Adrenal gland (tissue), 12 donors: ENCODE measurements around the gene TOX2. TPM values are rescaled to one million over a fixed set of nuclear protein-coding genes. Genes with fewer than 3 reads are reported as not detected.

Experiments
- DNase-seq, 7 donors: peaks; one replicate each; pipeline ENCODE4 v3.0.0-alpha.2; 2019 to 2020
- H3K27ac ChIP-seq, 5 donors: fragments of 200-600 bp; sonication (generic) in 4 of 5; 1 replicate in 3 of 5; 2 replicates in 2 of 5; pipeline versions ENCODE4 v1.5.1 to v1.8.0; 2016 to 2020; ENCODE audit warnings: mild to moderate bottlenecking in 1 of 5
- H3K27me3 ChIP-seq: fragments of 200-600 bp; 2 replicates; pipeline ENCODE4 v1.8.0; 2021
- H3K36me3 ChIP-seq, 2 donors: fragments of 200-600 bp; replicated peaks in 1 of 2; 1 replicate in 1 of 2; 2 replicates in 1 of 2; pipeline versions ENCODE4 v1.5.1 to v1.8.0; 2018 to 2022
- H3K4me1 ChIP-seq, 2 donors: fragments of 200-600 bp; replicated peaks in 1 of 2; 1 replicate in 1 of 2; 2 replicates in 1 of 2; pipeline versions ENCODE4 v1.5.1 to v1.8.0; 2018 to 2021
- H3K4me3 ChIP-seq, 4 donors: fragments of 200-600 bp; sonication (generic) in 3 of 4; one replicate each; pipeline ENCODE4 v1.5.1; 2016 to 2018
- H3K9me3 ChIP-seq, 3 donors: fragments of 200-600 bp; sonication (generic) in 1 of 3; replicated peaks in 1 of 3; 1 replicate in 2 of 3; 2 replicates in 1 of 3; pipeline versions ENCODE4 v1.5.1 to v1.8.0; 2016 to 2021
- CTCF ChIP-seq, 6 experiments: fragments of 450-650 bp in 4 of 6; fragments of 200-600 bp in 2 of 6; sonication (generic) in 1 of 6; IDR thresholded peaks; 1 replicate in 5 of 6; 2 replicates in 1 of 6; pipeline versions ENCODE4 v1.5.1 to v1.8.0; 2016 to 2021; ENCODE audit warnings: antibody characterized with exemption in 6 of 6, mild to moderate bottlenecking in 2 of 6, moderate library complexity in 1 of 6
- POLR2A ChIP-seq, 2 donors: fragments of 450-650 bp; IDR thresholded peaks; one replicate each; pipeline ENCODE4 v1.6.1; 2017; ENCODE audit warnings: antibody characterized with exemption in 2 of 2, mild to moderate bottlenecking in 2 of 2, moderate library complexity in 1 of 2
- WGBS, 4 donors: extraction: QIAGEN DNeasy Blood & Tissue Kit in 2 of 4; methylation state at CpG; one replicate each; pipeline versions ENCODE4 v1.1.5 to v1.1.7; 2013 to 2017; 5-methylcytosine and 5-hydroxymethylcytosine counted together
- intact Hi-C, 2 donors: fragments of 100-400 bp; cut with DNase I; formaldehyde crosslinking; loops; one replicate each; pipeline versions ENCODE4 v1.14.1 to v1.15.0; 2022 to 2023
- polyA plus RNA-seq, 3 donors: library from polyadenylated mRNA; stranded (reverse); fragments of 200-250 nt in 2 of 3; fragments of 350-450 nt in 1 of 3; fragmentation: Illumina TruSeq in 1 of 3; extraction: RNeasy Lipid Tissue Mini Kit (QIAGEN cat#74804) in 1 of 3; gene quantifications; one replicate each; pipeline ENCODE4 v1.2.3, GENCODE V29; 2013 to 2014
- total RNA-seq, 9 donors: library from RNA; depleted of rRNA in 4 of 9; stranded (reverse); fragments of >200 nt in 4 of 9; fragments of 120-200 nt in 1 of 9; fragmentation: NEBNext Ultra II Directional in 1 of 9; extraction: Animal tissue kit (Norgen Biotek cat#: 25700) in 1 of 9; gene quantifications; one replicate each; pipeline versions ENCODE4 v1.1.0 to v1.2.4, GENCODE V29; 2013 to 2023
- donor health status: healthy with polysubstance abuse.
- donor health status: Bipolar disorder and iron deficiency.
- donor health status: DM: yes; HTN: yes; CAD: no.
- donor health status: DM: no; HTN: no; CAD: no.
- donor health status: DM: no; HTN: no; CAD: no.
- donor health status: DM: yes; HTN: yes; CAD: no.

The TOX2 gene
- total and polyA plus RNA-seq, 12 donors, result 0.33 to 7.6 (median 2.8) TPM

GRCh38 chr20:44038681-44039123, 124.0 kb downstream of the TOX2 start:
- TF ChIP-seq POLR2A (IDR thresholded peaks at IDR 0.05) (no peak), CTCF (IDR thresholded peaks at IDR 0.05) (no peak)
- no peaks in the 10 kb centered on the region for H3K36me3 ChIP-seq
- intact Hi-C loops, result no loop called here
- WGBS, 4 donors, result 20 to 37% (median 28%) methylated on average over 11 to 15 of the region's 15 CpGs
- H3K4me1 ChIP-seq, result no peaks in the 10 kb centered on the region
- H3K27ac ChIP-seq, result no peak overlapping the region
- DNase-seq, result peak in 1 of 7 donors; percentile 54
- H3K4me3 ChIP-seq, result no peak overlapping the region
- peaks cover 12% of the 10 kb centered on the region for H3K27me3 ChIP-seq
- H3K9me3 ChIP-seq, result no peaks in the 10 kb centered on the region

GRCh38 chr20:44039147-44039546, 124.5 kb downstream of the TOX2 start:
- peaks cover 12% of the 10 kb centered on the region for H3K27me3 ChIP-seq
- DNase-seq, result no peak
- no peaks in the 10 kb centered on the region for H3K4me1 ChIP-seq
- no peak overlapping the region for H3K4me3 ChIP-seq
- H3K9me3 ChIP-seq, result no peaks in the 10 kb centered on the region
- 71 to 92% (median 87%) methylated on average over 1 of the region's 1 CpG for WGBS, 4 donors
- intact Hi-C loops, result no loop called here
- TF ChIP-seq CTCF (IDR thresholded peaks at IDR 0.05) (no peak), POLR2A (IDR thresholded peaks at IDR 0.05) (no peak)
- H3K36me3 ChIP-seq, result no peaks in the 10 kb centered on the region
- no peak overlapping the region for H3K27ac ChIP-seq

- H3K9me3 ChIP-seq, result no peaks in the 10 kb centered on the region
- TF ChIP-seq POLR2A (IDR thresholded peaks at IDR 0.05) (no peak), CTCF (IDR thresholded peaks at IDR 0.05) (no peak)
- H3K27me3 ChIP-seq, result peaks cover 12% of the 10 kb centered on the region
- intact Hi-C loops, result no loop called here
- H3K4me1 ChIP-seq, result no peaks in the 10 kb centered on the region
- no peak overlapping the region for H3K4me3 ChIP-seq
- H3K36me3 ChIP-seq, result no peaks in the 10 kb centered on the region
- WGBS, 4 donors, result 71 to 78% (median 74%) methylated on average over 10 of the region's 10 CpGs
- peak in 1 of 7 donors; percentile 21 for DNase-seq
- no peak overlapping the region for H3K27ac ChIP-seq
Measured at GRCh38 chr20:44039741-44040140, 125.1 kb downstream of the TOX2 start.

GRCh38 chr20:44040202-44040915, 125.7 kb downstream of the TOX2 start:
- intact Hi-C loops, result no loop called here

More at GRCh38 chr20:44040202-44040915, 125.7 kb downstream of the TOX2 start:
- Histone ChIP-seq H3K4me1 (no peaks in the 10 kb centered on the region), H3K27me3 (peaks cover 12% of the 10 kb centered on the region), H3K36me3 (no peaks in the 10 kb centered on the region), H3K27ac (no peak overlapping the region), H3K9me3 (no peaks in the 10 kb centered on the region), H3K4me3 (no peak overlapping the region)
- TF ChIP-seq CTCF (IDR thresholded peaks at IDR 0.05), result no peak
- no peak for TF ChIP-seq POLR2A (IDR thresholded peaks at IDR 0.05)
- 66 to 73% (median 68%) methylated on average over 5 of the region's 5 CpGs for WGBS, 4 donors
- no peak for DNase-seq
